Measurements from ENCODE around the gene FBXO42. TPM values are rescaled to one million over a fixed set of nuclear protein-coding genes. Genes with fewer than 3 reads are reported as not detected.

The FBXO42 gene
- total and polyA plus RNA-seq, 2 of the 8 experiments (the other 6 are each of a cell fraction or from before 2014, with no cell fraction given): 15.1 to 17.0 TPM

DNA sequence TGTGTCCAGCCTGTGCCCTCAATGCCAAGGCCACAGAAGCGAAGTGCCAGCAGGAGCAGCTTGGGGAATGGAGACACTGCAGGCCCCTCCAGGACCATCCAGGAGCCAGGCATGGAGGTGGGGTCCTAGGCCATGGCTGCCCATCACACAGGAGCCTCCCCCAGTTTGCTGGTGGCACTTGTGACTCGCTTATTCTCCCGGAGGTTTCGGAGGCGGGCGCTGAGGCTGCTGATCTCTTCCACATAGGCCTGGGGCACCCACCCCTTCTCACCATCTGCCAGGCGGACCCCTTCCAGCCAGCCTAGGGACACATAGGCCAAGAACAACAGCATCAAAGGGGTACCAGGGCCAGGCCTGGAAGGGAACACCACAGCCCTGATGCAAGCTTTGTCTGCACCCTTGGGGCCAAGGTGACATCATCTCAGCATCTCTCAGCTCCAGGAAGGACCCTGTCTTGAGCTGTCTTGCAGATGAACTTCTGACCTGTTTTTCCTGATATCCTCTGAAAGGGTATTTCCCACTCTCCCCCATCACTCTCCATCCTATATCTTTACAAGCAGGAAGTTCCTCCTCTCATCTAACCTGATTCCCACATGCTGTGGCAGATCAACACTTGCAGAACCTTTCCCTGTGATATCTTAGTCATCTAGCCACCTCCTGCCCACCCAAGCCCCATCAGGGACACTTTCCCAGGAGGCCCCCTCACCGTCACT is 153.7 kb downstream of the FBXO42 start (continued):
- TF ChIP-seq, protein P1, sequence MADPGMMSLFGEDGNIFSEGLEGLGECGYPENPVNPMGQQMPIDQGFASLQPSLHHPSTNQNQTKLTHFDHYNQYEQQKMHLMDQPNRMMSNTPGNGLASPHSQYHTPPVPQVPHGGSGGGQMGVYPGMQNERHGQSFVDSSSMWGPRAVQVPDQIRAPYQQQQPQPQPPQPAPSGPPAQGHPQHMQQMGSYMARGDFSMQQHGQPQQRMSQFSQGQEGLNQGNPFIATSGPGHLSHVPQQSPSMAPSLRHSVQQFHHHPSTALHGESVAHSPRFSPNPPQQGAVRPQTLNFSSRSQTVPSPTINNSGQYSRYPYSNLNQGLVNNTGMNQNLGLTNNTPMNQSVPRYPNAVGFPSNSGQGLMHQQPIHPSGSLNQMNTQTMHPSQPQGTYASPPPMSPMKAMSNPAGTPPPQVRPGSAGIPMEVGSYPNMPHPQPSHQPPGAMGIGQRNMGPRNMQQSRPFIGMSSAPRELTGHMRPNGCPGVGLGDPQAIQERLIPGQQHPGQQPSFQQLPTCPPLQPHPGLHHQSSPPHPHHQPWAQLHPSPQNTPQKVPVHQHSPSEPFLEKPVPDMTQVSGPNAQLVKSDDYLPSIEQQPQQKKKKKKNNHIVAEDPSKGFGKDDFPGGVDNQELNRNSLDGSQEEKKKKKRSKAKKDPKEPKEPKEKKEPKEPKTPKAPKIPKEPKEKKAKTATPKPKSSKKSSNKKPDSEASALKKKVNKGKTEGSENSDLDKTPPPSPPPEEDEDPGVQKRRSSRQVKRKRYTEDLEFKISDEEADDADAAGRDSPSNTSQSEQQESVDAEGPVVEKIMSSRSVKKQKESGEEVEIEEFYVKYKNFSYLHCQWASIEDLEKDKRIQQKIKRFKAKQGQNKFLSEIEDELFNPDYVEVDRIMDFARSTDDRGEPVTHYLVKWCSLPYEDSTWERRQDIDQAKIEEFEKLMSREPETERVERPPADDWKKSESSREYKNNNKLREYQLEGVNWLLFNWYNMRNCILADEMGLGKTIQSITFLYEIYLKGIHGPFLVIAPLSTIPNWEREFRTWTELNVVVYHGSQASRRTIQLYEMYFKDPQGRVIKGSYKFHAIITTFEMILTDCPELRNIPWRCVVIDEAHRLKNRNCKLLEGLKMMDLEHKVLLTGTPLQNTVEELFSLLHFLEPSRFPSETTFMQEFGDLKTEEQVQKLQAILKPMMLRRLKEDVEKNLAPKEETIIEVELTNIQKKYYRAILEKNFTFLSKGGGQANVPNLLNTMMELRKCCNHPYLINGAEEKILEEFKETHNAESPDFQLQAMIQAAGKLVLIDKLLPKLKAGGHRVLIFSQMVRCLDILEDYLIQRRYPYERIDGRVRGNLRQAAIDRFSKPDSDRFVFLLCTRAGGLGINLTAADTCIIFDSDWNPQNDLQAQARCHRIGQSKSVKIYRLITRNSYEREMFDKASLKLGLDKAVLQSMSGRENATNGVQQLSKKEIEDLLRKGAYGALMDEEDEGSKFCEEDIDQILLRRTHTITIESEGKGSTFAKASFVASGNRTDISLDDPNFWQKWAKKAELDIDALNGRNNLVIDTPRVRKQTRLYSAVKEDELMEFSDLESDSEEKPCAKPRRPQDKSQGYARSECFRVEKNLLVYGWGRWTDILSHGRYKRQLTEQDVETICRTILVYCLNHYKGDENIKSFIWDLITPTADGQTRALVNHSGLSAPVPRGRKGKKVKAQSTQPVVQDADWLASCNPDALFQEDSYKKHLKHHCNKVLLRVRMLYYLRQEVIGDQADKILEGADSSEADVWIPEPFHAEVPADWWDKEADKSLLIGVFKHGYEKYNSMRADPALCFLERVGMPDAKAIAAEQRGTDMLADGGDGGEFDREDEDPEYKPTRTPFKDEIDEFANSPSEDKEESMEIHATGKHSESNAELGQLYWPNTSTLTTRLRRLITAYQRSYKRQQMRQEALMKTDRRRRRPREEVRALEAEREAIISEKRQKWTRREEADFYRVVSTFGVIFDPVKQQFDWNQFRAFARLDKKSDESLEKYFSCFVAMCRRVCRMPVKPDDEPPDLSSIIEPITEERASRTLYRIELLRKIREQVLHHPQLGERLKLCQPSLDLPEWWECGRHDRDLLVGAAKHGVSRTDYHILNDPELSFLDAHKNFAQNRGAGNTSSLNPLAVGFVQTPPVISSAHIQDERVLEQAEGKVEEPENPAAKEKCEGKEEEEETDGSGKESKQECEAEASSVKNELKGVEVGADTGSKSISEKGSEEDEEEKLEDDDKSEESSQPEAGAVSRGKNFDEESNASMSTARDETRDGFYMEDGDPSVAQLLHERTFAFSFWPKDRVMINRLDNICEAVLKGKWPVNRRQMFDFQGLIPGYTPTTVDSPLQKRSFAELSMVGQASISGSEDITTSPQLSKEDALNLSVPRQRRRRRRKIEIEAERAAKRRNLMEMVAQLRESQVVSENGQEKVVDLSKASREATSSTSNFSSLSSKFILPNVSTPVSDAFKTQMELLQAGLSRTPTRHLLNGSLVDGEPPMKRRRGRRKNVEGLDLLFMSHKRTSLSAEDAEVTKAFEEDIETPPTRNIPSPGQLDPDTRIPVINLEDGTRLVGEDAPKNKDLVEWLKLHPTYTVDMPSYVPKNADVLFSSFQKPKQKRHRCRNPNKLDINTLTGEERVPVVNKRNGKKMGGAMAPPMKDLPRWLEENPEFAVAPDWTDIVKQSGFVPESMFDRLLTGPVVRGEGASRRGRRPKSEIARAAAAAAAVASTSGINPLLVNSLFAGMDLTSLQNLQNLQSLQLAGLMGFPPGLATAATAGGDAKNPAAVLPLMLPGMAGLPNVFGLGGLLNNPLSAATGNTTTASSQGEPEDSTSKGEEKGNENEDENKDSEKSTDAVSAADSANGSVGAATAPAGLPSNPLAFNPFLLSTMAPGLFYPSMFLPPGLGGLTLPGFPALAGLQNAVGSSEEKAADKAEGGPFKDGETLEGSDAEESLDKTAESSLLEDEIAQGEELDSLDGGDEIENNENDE (IDR thresholded peaks at IDR 0.05; ENCODE audit: insufficient replicate concordance, low read length): no peak
- TF ChIP-seq RXRA (IDR thresholded peaks at IDR 0.05; ENCODE audit: insufficient read depth, low read depth, low read length) (no peak), SAP30 (IDR thresholded peaks at IDR 0.05; ENCODE audit: insufficient read depth, insufficient replicate concordance, low read length) (no peak), CHD2 (IDR thresholded peaks at IDR 0.05; ENCODE audit: low read length) (no peak), TAF1 (IDR thresholded peaks at IDR 0.05; ENCODE audit: low read depth, low read length) (no peak), ZNF274 (IDR thresholded peaks at IDR 0.05; ENCODE audit: borderline replicate concordance, extremely low read depth, low read length) (no peak), PHF8 (conservative IDR thresholded peaks at IDR 0.05; ENCODE audit: low read depth, low read length) (no peak)
- TF ChIP-seq, protein P2, sequence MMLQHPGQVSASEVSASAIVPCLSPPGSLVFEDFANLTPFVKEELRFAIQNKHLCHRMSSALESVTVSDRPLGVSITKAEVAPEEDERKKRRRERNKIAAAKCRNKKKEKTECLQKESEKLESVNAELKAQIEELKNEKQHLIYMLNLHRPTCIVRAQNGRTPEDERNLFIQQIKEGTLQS (IDR thresholded peaks at IDR 0.05; ENCODE audit: insufficient read depth, low read depth, low read length): no peak
